GM12892 (cell line): ENCODE data around the gene PRSS12.
"Not testable (repeated sequence)": the region's sequence is repeated elsewhere in the genome, so short reads cannot be mapped to it uniquely, and the experiment has no call there.

Experiments
- DNase-seq: peaks from one replicate; pipeline ENCODE4 v3.0.0; 2011; ENCODE audit not compliant: insufficient read length
- FAIRE-seq: peaks from 2 replicates; lab custom pipeline; 2011; peaks lifted over from hg19 to GRCh38; lab: Jason Lieb, UNC
- POLR2A ChIP-seq: IDR thresholded peaks from 2 replicates; pipeline ENCODE4 v1.6.1; 2011; ENCODE audit warnings: low read depth, low read length, control low read depth
- POLR2AphosphoS5 ChIP-seq: IDR thresholded peaks from 2 replicates; pipeline ENCODE4 v1.6.1; 2011; ENCODE audit warnings: low read depth, low read length, control low read depth
- TAF1 ChIP-seq: IDR thresholded peaks from 2 replicates; pipeline ENCODE4 v1.6.1; 2011; ENCODE audit warnings: low read depth, mild to moderate bottlenecking, control low read depth, low read length, borderline replicate concordance

PRSS12 gene

DNA sequence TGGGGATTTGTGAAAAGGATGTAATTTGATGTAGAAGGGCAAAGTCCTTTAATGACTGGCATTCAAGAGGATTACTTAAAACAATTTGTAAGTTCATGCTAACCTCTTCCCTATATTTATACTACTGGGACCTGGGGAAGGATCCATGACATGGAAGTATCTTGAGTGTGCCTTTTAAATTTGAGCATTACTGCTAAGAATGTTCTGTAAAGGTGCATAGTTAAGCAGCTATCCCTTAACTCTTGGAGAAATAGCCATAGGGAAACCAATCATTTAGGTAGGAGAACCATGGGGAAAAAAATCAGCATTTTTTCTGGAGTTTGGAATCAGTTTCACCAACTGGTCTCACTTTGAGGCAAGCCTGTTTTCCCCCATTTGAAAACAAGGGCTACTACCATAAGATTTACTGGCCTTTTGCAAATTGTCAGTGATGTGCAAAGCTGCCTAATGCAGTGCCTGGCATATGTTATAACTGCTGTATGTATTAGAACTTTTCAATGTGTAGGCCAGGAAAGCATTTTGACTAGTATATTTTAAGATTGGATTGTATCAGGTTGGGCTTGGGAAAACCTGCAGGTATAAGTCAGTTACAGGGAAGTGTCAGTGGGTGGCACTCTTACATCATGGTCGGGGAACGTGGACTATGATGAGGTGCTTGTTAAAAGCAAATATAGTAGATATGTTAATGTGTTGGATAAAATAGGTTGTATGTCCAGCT lies 72.1 kb downstream of the PRSS12 start:
- TF ChIP-seq POLR2A, result peak; percentile 60; the same call in 1 of the 2 replicates
- TF ChIP-seq TAF1, result no peak
- TF ChIP-seq POLR2AphosphoS5, result peak; percentile 86
- DNase-seq (no peak), FAIRE-seq (no peak)

DNA sequence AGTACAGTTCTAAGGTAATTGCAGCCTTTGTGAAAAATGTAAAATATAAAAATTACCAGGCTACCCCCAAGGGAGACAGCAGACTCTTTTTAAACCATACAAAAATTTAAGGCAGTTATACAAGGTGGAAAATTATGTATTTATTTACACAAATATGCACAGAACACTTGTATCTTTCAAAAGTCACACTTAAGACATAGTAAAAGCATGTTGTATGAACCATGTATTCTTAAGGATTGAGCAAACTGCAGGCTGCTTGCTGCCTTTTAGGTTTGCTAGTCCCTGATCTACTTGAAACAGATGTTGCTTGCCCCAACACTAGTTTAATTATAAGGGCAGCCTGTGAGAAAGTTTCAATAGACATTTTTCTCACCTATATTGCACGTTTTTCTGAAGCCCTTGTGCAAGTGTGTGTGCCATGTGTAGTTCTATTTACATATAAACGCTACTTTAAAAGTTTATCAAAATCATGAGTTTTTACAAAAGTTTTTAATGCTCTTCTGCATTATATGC lies 72.8 kb downstream of the PRSS12 start:
- TF ChIP-seq TAF1 (no peak), POLR2A (peak; percentile 5; the same call in 1 of the 2 replicates)
- DNase-seq (no peak), FAIRE-seq (peak; percentile 60)

DNA sequence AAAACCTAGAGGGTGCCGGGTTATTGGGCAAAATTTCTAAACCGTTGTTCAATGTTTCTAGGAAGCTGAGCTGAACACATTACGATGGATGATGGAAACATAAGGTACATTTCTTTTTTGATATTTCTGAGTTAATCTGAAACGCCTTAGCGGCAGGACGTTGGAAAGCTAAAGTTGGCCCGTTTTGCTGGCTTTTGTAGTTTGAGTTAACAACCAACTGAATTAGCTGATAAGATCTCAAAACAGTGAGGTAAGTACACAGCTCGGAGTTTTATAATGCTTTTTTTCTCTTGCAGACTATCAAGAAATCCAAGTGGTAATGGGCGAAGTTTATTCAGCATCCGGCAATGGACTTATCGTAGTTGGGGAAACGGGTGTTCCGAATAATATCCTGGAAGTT lies 73.5 kb downstream of the PRSS12 start:
- DNase-seq, result no peak
- no peak for FAIRE-seq
- TF ChIP-seq TAF1 (no peak), POLR2AphosphoS5 (no peak), POLR2A (no peak)

DNA sequence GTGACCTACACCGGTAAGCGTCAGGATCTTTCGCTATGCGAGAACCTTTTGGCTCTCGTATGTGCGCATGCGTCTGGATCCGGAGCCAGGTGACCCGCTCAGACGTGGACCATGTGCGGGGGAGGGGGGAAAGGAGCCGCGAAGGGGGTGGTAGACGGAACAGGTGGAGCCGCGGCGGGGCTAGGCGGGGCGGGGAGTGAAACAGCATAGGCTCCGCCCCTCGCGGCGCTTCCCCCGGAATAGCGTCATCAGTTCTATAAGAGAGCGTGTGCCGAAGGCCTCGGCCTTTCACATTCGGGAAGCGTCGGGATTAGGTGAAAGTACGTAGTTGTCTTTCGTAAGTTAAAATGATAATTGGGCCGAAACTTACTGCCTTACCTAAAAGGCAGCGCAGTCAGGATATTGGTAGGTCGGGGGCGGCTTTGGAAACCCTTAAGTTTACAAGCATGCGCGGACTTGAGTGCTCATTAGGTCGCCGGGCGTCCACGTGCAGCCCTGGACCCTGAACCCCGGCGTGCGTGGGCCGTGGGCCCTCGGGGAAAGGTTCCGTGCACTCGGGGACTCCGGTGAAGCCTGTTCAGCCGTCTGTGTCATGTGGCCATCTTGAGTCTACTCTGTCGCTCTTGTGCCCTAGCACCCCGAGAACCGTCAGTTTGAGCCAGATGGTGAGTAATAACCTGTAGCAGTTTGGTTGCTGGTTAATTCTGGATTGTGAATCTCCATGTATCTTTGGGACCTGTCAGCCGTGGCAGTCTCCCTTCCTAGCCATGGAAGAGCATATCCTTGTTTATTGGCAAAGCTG lies 74.1 kb downstream of the PRSS12 start:
- FAIRE-seq, result peak; percentile 93
- peak; percentile 95 for TF ChIP-seq TAF1
- TF ChIP-seq POLR2A, result peak; percentile 99
- peak; percentile 99 for TF ChIP-seq POLR2AphosphoS5
- peak; percentile 71 for DNase-seq

DNA sequence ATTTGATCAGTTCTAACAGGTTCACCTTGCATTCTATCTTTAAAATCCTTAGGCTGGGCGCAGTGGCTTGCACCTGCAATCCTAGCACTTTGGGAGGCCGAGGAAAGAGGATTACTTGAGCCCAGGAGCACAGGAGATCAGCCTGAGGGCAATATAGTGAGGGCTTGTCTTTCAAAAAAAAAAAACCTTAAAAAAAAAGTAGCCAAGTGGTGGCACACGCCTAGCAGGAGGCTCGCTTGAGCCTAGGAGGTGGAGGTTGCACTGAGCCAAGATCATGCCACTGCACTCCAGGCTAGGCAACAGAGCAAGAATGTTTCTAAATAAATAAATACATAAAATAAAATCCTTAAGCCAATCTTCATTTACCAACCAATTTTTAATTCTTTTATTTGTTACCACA lies 75.6 kb downstream of the PRSS12 start:
- FAIRE-seq, result no peak
- DNase-seq, result no peak
- TF ChIP-seq POLR2A (no peak), TAF1 (no peak), POLR2AphosphoS5 (no peak)

DNA sequence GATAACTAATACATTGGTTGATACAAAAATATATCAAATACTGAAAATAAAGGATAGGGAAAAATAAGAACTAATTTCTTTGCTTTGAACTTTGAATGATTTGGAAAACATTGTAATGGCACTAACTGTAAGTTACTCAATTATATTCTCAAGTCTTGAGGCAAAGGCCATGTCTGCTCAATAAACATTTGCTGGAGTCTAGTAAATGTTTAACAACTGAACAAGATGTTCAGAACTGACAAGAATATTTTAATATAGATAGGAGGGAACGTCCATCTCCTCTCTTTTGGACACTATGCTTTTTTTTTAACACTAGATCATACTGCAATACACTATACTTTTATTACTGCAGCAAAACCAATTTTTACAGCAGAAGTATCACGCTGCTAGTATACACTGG lies 76.2 kb downstream of the PRSS12 start:
- no peak for FAIRE-seq
- no peak for DNase-seq
- TF ChIP-seq POLR2AphosphoS5 (no peak), TAF1 (no peak), POLR2A (no peak)

DNA sequence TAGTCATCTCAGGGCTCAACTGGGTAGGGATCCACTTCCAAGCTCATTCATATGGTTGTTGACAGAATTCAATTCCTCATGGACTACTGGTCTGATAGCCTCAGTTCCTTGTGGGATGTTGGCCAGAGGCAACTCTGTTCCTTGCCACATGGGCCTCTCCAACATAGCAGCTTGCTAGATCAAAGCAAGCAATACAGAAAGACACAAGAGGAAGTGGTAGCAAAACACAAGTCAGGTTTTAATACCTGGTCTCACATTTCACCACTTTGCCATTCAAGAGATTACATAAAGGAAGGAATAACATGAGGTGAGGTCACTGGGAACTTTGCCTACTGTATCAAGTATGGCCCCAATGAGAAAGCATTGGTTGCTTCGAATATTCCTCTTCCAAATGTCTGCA lies 79.2 kb downstream of the PRSS12 start:
- DNase-seq (no peak), FAIRE-seq (no peak)
- TF ChIP-seq POLR2A (no peak), POLR2AphosphoS5 (no peak), TAF1 (no peak)

DNA sequence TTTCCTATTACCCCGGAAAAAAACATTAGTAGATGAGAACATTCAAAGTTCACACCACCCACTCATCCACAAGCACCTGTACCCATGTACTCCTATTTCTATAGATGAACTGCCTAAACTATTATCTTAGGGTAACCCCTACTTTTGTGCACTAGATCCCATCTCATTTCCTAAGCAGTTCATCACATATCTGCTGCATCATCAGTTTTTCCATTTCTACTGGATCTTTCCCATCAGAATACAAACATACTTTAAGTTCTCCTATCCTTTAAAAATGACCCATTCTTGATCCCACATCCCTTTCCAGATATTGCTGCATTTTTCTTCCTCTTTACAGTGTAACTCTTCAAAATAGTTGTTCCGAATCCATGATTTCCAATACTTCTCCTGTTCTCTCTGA lies 81.0 kb downstream of the PRSS12 start:
- no peak for TF ChIP-seq POLR2A
- TF ChIP-seq POLR2AphosphoS5, result no peak
- TF ChIP-seq TAF1, result no peak
- DNase-seq (no peak), FAIRE-seq (no peak)

DNA sequence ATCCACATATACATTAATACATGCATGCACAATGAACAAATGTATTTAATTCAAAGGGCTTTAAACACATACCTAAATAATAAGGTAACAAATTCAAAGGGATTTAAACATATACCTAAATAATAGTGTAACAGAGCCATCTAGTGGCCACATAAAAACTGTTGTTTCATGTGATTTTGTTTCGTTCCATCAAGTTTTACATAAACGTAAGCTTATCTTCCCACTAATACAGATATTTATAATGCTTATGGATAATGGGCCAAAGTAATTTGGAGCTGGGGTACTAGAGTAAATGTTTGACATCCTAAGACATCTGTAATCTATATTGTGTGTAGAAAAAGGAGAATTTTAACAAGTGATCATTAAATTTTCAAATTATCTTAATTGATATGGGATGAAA lies 82.3 kb downstream of the PRSS12 start:
- DNase-seq, result no peak
- FAIRE-seq, result peak; percentile 92
- TF ChIP-seq TAF1, result no peak
- TF ChIP-seq POLR2AphosphoS5, result no peak
- TF ChIP-seq POLR2A, result no peak

DNA sequence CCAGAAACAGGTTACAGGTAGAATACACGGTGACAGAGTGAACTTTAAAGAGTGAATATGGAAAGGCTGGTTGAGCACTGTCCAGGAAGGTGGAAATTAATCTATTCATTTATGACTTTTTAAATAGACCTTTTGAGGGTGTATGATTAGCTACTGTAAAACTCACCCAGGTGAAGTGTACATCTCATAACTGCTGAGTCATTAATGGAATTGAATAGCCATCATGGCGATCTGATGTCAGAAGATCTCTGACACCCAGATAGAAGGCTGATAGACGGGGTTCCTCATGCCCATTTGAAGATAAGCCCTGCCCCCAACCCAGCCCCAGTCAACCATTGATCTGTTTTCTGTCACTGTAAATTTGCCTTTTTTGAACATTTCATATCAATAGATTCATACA lies 84.0 kb downstream of the PRSS12 start:
- no peak for FAIRE-seq

DNA sequence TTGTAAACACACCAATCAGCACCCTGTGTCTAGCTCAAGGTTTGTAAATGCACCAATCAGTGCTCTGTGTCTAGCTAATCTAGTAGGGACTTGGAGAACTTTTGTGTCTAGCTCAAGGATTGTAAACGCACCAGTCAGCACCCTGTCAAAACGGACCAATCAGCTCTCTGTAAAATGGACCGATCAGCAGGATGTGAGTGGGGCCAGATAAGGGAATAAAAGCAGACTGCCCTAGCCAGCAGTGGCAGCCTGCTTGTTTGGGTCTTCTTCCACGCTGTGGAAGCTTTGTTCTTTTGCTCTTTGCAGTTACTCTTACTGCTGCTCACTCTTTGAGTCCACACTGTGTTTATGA lies 86.7 kb downstream of the PRSS12 start:
- DNase-seq, FAIRE-seq: not testable (repeated sequence)

More for the DNA sequence above, 84.0 kb downstream of the PRSS12 start:
- no peak for TF ChIP-seq POLR2AphosphoS5
- no peak for TF ChIP-seq POLR2A
- TF ChIP-seq TAF1, result no peak
- no peak for DNase-seq

DNA sequence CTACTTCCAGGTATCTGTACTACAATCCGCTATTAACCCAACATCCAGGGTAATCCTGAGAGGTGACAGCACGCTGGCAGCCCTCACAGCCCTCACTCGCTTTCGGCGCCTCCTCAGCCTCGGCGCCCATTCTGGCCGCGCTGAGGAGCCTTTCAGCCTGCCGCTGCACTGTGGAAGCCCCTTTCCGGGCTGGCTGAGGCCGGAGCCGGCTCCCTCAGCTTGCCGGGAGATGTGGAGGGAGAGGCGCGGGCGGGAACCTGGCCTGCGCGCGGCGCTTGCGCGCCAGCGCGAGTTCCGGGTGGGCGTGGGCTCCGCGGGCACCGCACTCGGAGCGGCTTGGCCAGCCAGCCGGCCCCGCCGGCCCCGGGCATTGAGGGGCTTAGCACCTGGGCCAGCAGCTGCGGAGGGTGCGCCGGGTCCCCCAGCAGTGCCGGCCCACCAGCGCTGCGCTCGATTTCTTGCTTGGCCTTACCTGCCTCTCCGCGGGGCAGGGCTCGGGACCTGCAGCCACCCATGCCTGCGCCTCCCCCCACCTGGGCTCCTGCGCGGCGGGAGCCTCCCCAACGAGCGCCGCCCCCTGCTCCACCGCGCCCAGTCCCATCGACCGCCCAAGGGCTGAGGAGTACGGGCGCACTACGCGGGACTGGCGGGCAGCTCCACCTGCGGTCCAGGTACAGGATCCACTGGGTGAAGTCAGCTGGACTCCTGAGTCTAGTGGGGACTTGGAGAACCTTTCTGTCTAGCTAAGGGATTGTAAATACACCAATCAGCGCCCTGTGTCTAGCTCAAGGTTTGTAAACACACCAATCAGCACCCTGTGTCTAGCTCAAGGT lies 87.3 kb downstream of the PRSS12 start:
- DNase-seq, result no peak
- TF ChIP-seq POLR2A, result no peak
- TF ChIP-seq POLR2AphosphoS5, result no peak
- TF ChIP-seq TAF1, result no peak
- FAIRE-seq, result no peak
